ENCODE measurements around the gene CHAT.

Gene CHAT

DNA sequence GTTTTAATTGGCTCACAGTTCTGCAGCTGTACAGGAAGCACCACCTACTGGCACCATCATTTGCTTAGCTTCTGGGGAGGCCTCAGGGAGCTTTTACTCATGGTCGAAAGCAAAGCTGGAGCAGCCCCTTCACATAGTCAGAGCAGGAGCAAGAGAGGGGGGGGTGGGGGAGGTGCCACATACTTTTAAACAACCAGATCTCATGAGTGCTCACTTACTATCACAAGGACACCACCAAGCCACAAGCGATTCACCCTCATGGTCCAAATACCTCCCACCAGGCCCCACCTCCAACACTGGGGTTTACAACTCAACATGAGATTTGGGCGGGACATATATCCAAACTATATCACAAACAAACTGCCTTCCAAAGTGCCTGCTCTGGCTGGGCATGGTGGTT, 35.4 kb upstream of the CHAT start:
- H3K27me3 ChIP-seq (ENCODE audit: insufficient read depth, poor library complexity, severe bottlenecking): no peaks in the 10 kb centered on the region
- TF ChIP-seq, protein P1, sequence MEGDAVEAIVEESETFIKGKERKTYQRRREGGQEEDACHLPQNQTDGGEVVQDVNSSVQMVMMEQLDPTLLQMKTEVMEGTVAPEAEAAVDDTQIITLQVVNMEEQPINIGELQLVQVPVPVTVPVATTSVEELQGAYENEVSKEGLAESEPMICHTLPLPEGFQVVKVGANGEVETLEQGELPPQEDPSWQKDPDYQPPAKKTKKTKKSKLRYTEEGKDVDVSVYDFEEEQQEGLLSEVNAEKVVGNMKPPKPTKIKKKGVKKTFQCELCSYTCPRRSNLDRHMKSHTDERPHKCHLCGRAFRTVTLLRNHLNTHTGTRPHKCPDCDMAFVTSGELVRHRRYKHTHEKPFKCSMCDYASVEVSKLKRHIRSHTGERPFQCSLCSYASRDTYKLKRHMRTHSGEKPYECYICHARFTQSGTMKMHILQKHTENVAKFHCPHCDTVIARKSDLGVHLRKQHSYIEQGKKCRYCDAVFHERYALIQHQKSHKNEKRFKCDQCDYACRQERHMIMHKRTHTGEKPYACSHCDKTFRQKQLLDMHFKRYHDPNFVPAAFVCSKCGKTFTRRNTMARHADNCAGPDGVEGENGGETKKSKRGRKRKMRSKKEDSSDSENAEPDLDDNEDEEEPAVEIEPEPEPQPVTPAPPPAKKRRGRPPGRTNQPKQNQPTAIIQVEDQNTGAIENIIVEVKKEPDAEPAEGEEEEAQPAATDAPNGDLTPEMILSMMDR (IDR thresholded peaks at IDR 0.05; ENCODE audit: insufficient read depth, low read length): no peak
- TF ChIP-seq GABPA (IDR thresholded peaks at IDR 0.05; ENCODE audit: low read depth) (no peak), SPI1 (IDR thresholded peaks at IDR 0.05; ENCODE audit: borderline replicate concordance, low read depth) (no peak)
- H3K4me3 ChIP-seq (replicated peaks; ENCODE audit: insufficient read depth, low read length): no peak overlapping the region
- no peak overlapping the region for H3K27ac ChIP-seq (replicated peaks)
- DNase-seq (ENCODE audit: low read depth in 1 of 2, low spot score in 1 of 2): no peak

DNA sequence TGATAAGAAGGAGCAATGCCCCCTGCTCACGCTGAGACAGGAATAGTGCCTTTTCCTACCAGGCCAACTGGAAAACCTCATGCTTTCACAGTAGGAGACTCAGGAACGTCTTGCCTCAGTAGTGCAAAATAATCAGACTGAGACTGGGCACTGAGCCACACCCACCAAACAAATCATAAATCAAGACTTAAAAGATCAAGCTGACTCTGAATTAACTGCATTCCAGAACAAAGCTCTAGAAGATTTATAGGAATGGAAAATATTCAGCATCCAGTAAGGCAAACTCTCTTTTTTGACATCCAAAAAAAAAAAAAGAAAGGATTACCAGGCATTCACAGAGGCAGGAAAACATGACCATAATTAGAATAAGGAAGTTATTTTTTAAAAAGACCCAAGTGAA, 34.2 kb upstream of the CHAT start:
- no peak for TF ChIP-seq GABPA (IDR thresholded peaks at IDR 0.05; ENCODE audit: low read depth)
- no peak for TF ChIP-seq SPI1 (IDR thresholded peaks at IDR 0.05; ENCODE audit: borderline replicate concordance, low read depth)
- TF ChIP-seq, protein P1 (IDR thresholded peaks at IDR 0.05; ENCODE audit: insufficient read depth, low read length): no peak
- TF ChIP-seq, protein P2, sequence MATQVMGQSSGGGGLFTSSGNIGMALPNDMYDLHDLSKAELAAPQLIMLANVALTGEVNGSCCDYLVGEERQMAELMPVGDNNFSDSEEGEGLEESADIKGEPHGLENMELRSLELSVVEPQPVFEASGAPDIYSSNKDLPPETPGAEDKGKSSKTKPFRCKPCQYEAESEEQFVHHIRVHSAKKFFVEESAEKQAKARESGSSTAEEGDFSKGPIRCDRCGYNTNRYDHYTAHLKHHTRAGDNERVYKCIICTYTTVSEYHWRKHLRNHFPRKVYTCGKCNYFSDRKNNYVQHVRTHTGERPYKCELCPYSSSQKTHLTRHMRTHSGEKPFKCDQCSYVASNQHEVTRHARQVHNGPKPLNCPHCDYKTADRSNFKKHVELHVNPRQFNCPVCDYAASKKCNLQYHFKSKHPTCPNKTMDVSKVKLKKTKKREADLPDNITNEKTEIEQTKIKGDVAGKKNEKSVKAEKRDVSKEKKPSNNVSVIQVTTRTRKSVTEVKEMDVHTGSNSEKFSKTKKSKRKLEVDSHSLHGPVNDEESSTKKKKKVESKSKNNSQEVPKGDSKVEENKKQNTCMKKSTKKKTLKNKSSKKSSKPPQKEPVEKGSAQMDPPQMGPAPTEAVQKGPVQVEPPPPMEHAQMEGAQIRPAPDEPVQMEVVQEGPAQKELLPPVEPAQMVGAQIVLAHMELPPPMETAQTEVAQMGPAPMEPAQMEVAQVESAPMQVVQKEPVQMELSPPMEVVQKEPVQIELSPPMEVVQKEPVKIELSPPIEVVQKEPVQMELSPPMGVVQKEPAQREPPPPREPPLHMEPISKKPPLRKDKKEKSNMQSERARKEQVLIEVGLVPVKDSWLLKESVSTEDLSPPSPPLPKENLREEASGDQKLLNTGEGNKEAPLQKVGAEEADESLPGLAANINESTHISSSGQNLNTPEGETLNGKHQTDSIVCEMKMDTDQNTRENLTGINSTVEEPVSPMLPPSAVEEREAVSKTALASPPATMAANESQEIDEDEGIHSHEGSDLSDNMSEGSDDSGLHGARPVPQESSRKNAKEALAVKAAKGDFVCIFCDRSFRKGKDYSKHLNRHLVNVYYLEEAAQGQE (IDR thresholded peaks at IDR 0.05; ENCODE audit: insufficient replicate concordance, low read depth): no peak
- TF ChIP-seq POLR2AphosphoS5 (IDR thresholded peaks at IDR 0.05; ENCODE audit: low read depth): no peak
- H3K4me3 ChIP-seq (replicated peaks; ENCODE audit: insufficient read depth, low read length): no peak overlapping the region
- DNase-seq (ENCODE audit: low read depth in 1 of 2, low spot score in 1 of 2): no peak
- no peaks in the 10 kb centered on the region for H3K27me3 ChIP-seq (ENCODE audit: insufficient read depth, poor library complexity, severe bottlenecking)
- no peak overlapping the region for H3K27ac ChIP-seq (replicated peaks)

DNA sequence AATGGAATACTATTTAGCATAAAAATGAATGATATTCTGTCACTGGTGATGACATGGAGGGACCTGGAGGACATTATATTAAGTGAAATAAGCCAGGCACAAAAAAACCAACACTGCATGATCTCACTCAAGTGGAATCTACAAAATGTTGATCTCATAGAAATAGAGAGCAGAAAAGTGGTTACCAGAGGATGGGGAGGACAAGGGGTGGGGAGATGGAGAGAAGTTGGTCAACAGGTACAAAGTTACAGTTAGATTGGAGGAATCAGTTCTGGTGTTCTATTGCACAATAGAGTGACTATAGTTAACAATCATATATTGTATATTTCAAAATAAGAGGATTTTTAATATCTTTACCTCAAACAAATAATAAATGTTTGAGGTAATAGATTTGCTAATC, 28.4 kb upstream of the CHAT start:
- H3K27me3 ChIP-seq (ENCODE audit: insufficient read depth, poor library complexity, severe bottlenecking): no peaks in the 10 kb centered on the region
- no peak overlapping the region for H3K27ac ChIP-seq (replicated peaks)
- H3K4me3 ChIP-seq (replicated peaks; ENCODE audit: insufficient read depth, low read length): no peak overlapping the region
- TF ChIP-seq, protein P1 (IDR thresholded peaks at IDR 0.05; ENCODE audit: insufficient read depth, low read length): no peak
- no peak for TF ChIP-seq GABPA (IDR thresholded peaks at IDR 0.05; ENCODE audit: low read depth)
- TF ChIP-seq, protein P2 (IDR thresholded peaks at IDR 0.05; ENCODE audit: insufficient replicate concordance, low read depth): no peak
- TF ChIP-seq POLR2AphosphoS5 (IDR thresholded peaks at IDR 0.05; ENCODE audit: low read depth): no peak
- no peak for TF ChIP-seq SPI1 (IDR thresholded peaks at IDR 0.05; ENCODE audit: borderline replicate concordance, low read depth)
- no peak for DNase-seq (ENCODE audit: low read depth in 1 of 2, low spot score in 1 of 2)

DNA sequence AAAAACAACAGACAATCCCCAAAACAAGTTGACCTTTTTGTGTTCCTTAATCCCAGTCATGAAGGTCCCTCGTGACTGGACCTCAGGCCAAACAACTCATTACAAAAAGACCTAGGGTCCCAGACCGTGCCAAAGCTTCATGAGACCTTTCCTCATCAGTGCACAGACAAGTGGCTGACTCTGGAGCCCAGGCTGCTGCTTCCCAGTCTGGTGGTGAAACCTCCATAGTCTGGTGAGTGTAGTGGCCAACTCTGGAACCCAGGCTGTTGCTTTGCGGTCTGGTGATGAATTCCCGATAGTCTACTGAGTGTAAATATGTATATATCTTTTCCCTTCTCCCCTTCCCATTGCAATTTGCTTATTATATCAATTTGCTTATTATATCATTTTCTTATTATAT, 25.9 kb upstream of the CHAT start:
- no peak for TF ChIP-seq POLR2AphosphoS5 (IDR thresholded peaks at IDR 0.05; ENCODE audit: low read depth)
- TF ChIP-seq, protein P1 (IDR thresholded peaks at IDR 0.05; ENCODE audit: insufficient read depth, low read length): no peak
- no peak for TF ChIP-seq SPI1 (IDR thresholded peaks at IDR 0.05; ENCODE audit: borderline replicate concordance, low read depth)
- TF ChIP-seq, protein P2 (IDR thresholded peaks at IDR 0.05; ENCODE audit: insufficient replicate concordance, low read depth): no peak
- TF ChIP-seq GABPA (IDR thresholded peaks at IDR 0.05; ENCODE audit: low read depth): no peak
- Histone ChIP-seq H3K27ac (replicated peaks) (no peak overlapping the region), H3K4me3 (replicated peaks; ENCODE audit: insufficient read depth, low read length) (no peak overlapping the region), H3K27me3 (ENCODE audit: insufficient read depth, poor library complexity, severe bottlenecking) (no peaks in the 10 kb centered on the region)
- DNase-seq (ENCODE audit: low read depth in 1 of 2, low spot score in 1 of 2): no peak

Data from HL-60 (cell line).